MM.1S (cell line): ENCODE measurements around the gene PAXX.

Source experiments
- DNase-seq: peaks from one replicate; pipeline ENCODE4 v3.0.0-alpha.2; 2015
- H2AFZ ChIP-seq: fragments of 300-600 bp; sonication (generic); 2 replicates; pipeline ENCODE4 v1.6.0; 2016; ENCODE audit warnings: antibody characterized with exemption, low read length
- H3F3A ChIP-seq: fragments of 300-600 bp; sonication (generic); 2 replicates; pipeline ENCODE4 v1.6.1; 2016; ENCODE audit warnings: mild to moderate bottlenecking, antibody characterized with exemption, low read length, moderate library complexity, mixed read lengths; ENCODE audit not compliant: insufficient read depth
- H3K27ac ChIP-seq: fragments of 300-600 bp; sonication (generic); 2 replicates; pipeline ENCODE4 v1.5.1; 2016; ENCODE audit warnings: mild to moderate bottlenecking, low read length
- H3K27me3 ChIP-seq: fragments of 300-600 bp; sonication (generic); replicated peaks from 2 replicates; pipeline ENCODE4 v1.6.0; 2016; ENCODE audit warnings: low read length; ENCODE audit not compliant: insufficient read depth
- H3K36me3 ChIP-seq: fragments of 300-600 bp; sonication (generic); replicated peaks from 2 replicates; pipeline ENCODE4 v1.6.1; 2016; ENCODE audit warnings: mild to moderate bottlenecking, low read length, mixed read lengths; ENCODE audit not compliant: insufficient read depth
- H3K4me1 ChIP-seq: fragments of 300-600 bp; sonication (generic); 2 replicates; pipeline ENCODE4 v1.6.1; 2016; ENCODE audit warnings: low read length, mixed read lengths
- H3K4me2 ChIP-seq: fragments of 300-600 bp; sonication (generic); 2 replicates; pipeline ENCODE4 v1.6.0; 2016; ENCODE audit warnings: low read depth, low read length
- H3K4me3 ChIP-seq: fragments of 300-600 bp; sonication (generic); 2 replicates; pipeline ENCODE4 v1.5.1; 2016; ENCODE audit warnings: low read length, mixed read lengths
- H3K79me2 ChIP-seq: fragments of 300-600 bp; sonication (generic); 2 replicates; pipeline ENCODE4 v1.6.1; 2016; ENCODE audit warnings: mixed run types, low read length, mixed read lengths
- H3K9ac ChIP-seq: fragments of 300-600 bp; sonication (generic); 2 replicates; pipeline ENCODE4 v1.6.1; 2016; ENCODE audit warnings: low read length, mixed read lengths
- H3K9me2 ChIP-seq: fragments of 300-600 bp; sonication (generic); replicated peaks from 2 replicates; pipeline ENCODE4 v1.6.1; 2016; ENCODE audit warnings: mild to moderate bottlenecking, low read length, mixed read lengths; ENCODE audit not compliant: insufficient read depth
- H3K9me3 ChIP-seq: fragments of 300-600 bp; sonication (generic); replicated peaks from 2 replicates; pipeline ENCODE4 v1.6.1; 2016; ENCODE audit warnings: mild to moderate bottlenecking, low read length, mixed read lengths; ENCODE audit not compliant: insufficient read depth
- H4K20me1 ChIP-seq: fragments of 300-600 bp; sonication (generic); 2 replicates; pipeline ENCODE4 v1.6.1; 2016; ENCODE audit warnings: mild to moderate bottlenecking, low read length, moderate library complexity, mixed read lengths; ENCODE audit not compliant: insufficient read depth
- CTCF ChIP-seq: fragments of 300-600 bp; sonication (generic); IDR thresholded peaks from 2 replicates; pipeline ENCODE4 v1.5.1; 2016; ENCODE audit warnings: antibody characterized with exemption, low read length, mixed read lengths
- EZH2 ChIP-seq: fragments of 300-600 bp; sonication (generic); optimal IDR thresholded peaks from 2 replicates; pipeline ENCODE3; 2017; ENCODE audit warnings: low read depth, mild to moderate bottlenecking, antibody characterized with exemption, low read length, mixed read lengths
- EZH2phosphoT487 ChIP-seq: fragments of 300-600 bp; sonication (generic); IDR thresholded peaks from 2 replicates; pipeline ENCODE4 v1.6.1; 2018; ENCODE audit warnings: antibody characterized with exemption, low read length

PAXX gene

GRCh38 chr9:136960938-136961275 lies 31.3 kb upstream of the PAXX start:
- Histone ChIP-seq H3K36me3 (no peaks in the 10 kb centered on the region), H3K27ac (no peak overlapping the region), H4K20me1 (no peaks in the 10 kb centered on the region), H3K4me2 (no peak overlapping the region), H3K9ac (no peak overlapping the region), H3K27me3 (peaks cover 80% of the 10 kb centered on the region), H2AFZ (no peak overlapping the region), H3K4me1 (no peaks in the 10 kb centered on the region), H3K79me2 (no peaks in the 10 kb centered on the region), H3K4me3 (no peak overlapping the region), H3F3A (no peaks in the 10 kb centered on the region), H3K9me2 (no peaks in the 10 kb centered on the region), H3K9me3 (no peaks in the 10 kb centered on the region)
- no peak for DNase-seq
- TF ChIP-seq EZH2: no peak
- no peak for TF ChIP-seq EZH2phosphoT487
- no peak for TF ChIP-seq CTCF

DNA sequence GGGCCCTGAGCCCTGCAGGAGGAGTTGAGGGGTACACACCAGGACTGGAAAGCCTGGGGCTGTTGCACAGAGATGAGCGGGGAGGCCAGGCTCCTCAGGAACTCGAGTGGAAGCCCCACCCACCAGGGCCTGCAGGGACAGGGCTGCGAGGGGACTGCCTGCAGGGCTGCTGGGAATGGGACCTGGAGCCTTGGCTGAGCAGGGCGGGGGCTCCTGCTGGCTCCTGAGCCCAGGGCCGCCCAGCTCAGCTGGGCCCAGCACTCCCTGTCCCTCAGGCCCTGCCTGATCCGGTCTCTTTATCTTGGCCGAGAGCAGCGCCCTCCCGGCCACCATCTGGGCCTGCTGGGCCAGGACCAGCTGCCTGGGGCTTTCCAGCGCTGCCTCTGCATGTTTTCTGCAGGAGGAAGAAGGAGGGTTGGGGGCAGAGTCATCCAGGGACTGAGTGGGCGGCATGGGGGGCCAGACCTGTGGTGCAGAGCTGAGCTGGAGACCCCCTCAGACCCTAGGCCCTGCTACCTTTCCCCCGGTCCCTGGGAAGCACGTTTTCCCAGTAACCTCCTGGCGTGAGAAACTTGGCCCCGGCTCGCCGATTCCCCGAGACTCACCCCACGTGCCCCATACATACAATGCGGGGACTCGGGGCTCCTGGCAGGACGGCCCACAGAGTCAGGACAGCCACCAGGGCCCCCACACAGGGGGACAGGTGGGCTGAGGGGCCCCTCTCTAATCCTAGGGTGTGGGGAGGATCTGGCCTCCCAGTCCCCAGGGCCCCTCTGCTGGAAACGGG lies 30.8 kb upstream of the PAXX start:
- Histone ChIP-seq H3K27me3 (peaks cover 79% of the 10 kb centered on the region), H3K9ac (no peak overlapping the region), H4K20me1 (no peaks in the 10 kb centered on the region), H3F3A (no peaks in the 10 kb centered on the region), H3K9me2 (no peaks in the 10 kb centered on the region), H3K4me3 (no peak overlapping the region), H2AFZ (no peak overlapping the region), H3K9me3 (no peaks in the 10 kb centered on the region), H3K36me3 (no peaks in the 10 kb centered on the region), H3K4me2 (no peak overlapping the region), H3K4me1 (no peaks in the 10 kb centered on the region), H3K27ac (no peak overlapping the region), H3K79me2 (no peaks in the 10 kb centered on the region)
- DNase-seq: no peak
- TF ChIP-seq EZH2: no peak

- H3K4me1 ChIP-seq: no peaks in the 10 kb centered on the region
- H3K36me3 ChIP-seq: no peaks in the 10 kb centered on the region
- H3K9ac ChIP-seq: no peak overlapping the region
- H3K9me3 ChIP-seq: no peaks in the 10 kb centered on the region
- H3K4me2 ChIP-seq: no peak overlapping the region
- H3F3A ChIP-seq: no peaks in the 10 kb centered on the region
- H3K79me2 ChIP-seq: no peaks in the 10 kb centered on the region
- H3K27me3 ChIP-seq: peaks cover 76% of the 10 kb centered on the region
- no peaks in the 10 kb centered on the region for H3K9me2 ChIP-seq
- no peak overlapping the region for H2AFZ ChIP-seq
- no peak for DNase-seq
- no peaks in the 10 kb centered on the region for H4K20me1 ChIP-seq
- H3K27ac ChIP-seq: no peak overlapping the region
- no peak overlapping the region for H3K4me3 ChIP-seq
- no peak for TF ChIP-seq EZH2phosphoT487
- TF ChIP-seq CTCF: no peak
- TF ChIP-seq EZH2: no peak
These were observed 30.1 kb upstream of the PAXX start for GRCh38 chr9:136962163-136962562.

DNA sequence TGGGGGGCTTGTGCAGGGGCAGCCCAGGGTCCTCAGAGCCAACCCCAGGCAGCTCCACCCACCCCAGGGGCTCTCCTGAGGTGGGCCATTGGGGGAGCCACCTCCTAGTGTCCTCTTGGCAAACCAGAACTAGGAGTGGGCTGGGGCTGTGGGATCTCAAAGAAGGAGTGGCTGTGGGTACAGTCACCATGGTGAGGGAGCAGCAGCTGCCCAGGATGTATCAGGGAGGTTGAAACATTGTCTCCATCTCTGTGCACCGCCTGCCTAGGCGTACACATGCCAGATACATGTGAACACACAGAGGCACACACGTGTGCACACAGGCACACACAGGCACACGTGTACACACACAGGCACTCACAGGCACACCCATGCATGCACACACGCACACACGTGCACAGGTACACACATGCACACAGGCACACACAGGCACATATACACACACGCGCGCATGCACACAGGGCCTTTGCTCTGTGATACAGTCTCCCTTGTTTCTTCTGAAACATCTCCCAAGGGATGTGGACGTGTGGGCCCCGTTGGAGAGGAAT lies 29.4 kb upstream of the PAXX start:
- Histone ChIP-seq H3K9ac (no peak overlapping the region), H3K9me2 (no peaks in the 10 kb centered on the region), H3K4me3 (no peak overlapping the region), H3K27ac (no peak overlapping the region), H2AFZ (no peak overlapping the region), H3K27me3 (peaks cover 72% of the 10 kb centered on the region), H3F3A (no peaks in the 10 kb centered on the region), H4K20me1 (no peaks in the 10 kb centered on the region), H3K79me2 (no peaks in the 10 kb centered on the region), H3K36me3 (no peaks in the 10 kb centered on the region), H3K9me3 (no peaks in the 10 kb centered on the region), H3K4me1 (no peaks in the 10 kb centered on the region), H3K4me2 (no peak overlapping the region)
- TF ChIP-seq CTCF (no peak), EZH2phosphoT487 (no peak), EZH2 (no peak)
- no peak for DNase-seq
